Pons (tissue), 1 donor: ENCODE measurements around the gene SYMPK.
A peak's percentile ranks its signal among the peaks of the same experiment; 100 is the strongest.

ENCODE experiments used
- DNase-seq: peaks from one replicate; pipeline ENCODE4 v3.0.0-alpha.2; 2016; ENCODE audit warnings: low spot score

The SYMPK gene

GRCh38 chr19:45866400-45867176 is 3.6 kb upstream of the SYMPK start:
- DNase-seq, result no peak

GRCh38 chr19:45865269-45865948 is 2.5 kb upstream of the SYMPK start:
- no peak for DNase-seq

DNA sequence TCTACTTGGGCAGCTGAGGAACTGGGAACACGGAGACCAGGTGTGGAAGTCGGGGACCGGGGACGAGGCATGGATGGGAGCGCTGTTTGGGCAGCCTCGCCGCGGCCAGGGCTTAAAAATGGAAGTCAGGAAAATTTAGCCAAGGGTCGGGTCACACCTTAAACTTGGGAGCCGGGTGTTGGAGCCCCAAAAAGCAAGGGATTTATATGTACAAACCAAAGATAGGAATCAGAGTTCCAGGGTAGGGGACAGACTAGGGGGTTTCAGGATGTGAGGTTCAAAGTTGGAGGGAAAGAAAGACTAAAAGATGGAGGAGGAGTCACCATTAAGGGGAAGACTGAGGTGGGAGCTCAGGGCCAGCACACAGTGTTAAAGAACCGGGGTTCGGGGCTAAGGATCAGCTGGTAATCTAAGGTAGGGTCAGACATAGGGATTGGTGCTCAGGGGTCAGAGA is 1.7 kb upstream of the SYMPK start:
- DNase-seq, result no peak

GRCh38 chr19:45863840-45864628 is 1.1 kb upstream of the SYMPK start, which contains the start of gene FOXA3:
FOXA3 (plus strand) TSS chr19:45864326; CDS start chr19:45864457, 131 bp downstream.
- DNase-seq, result no peak

- DNase-seq, result no peak
Measured at GRCh38 chr19:45863335-45863839, 440 bp upstream of the SYMPK start.

- DNase-seq, result no peak
Measured at GRCh38 chr19:45862271-45862563, 730 bp downstream of the SYMPK start.

- DNase-seq, result no peak
Measured at GRCh38 chr19:45860359-45861259, 2.3 kb downstream of the SYMPK start.

GRCh38 chr19:45854167-45854778 is 8.7 kb downstream of the SYMPK start:
- no peak for DNase-seq

- DNase-seq, result peak; percentile 9
Measured at GRCh38 chr19:45852983-45853382, 10.0 kb downstream of the SYMPK start.

- DNase-seq, result no peak
Measured at GRCh38 chr19:45852145-45852750, 10.7 kb downstream of the SYMPK start.

GRCh38 chr19:45848922-45849321 is 14.0 kb downstream of the SYMPK start:
- no peak for DNase-seq

DNA sequence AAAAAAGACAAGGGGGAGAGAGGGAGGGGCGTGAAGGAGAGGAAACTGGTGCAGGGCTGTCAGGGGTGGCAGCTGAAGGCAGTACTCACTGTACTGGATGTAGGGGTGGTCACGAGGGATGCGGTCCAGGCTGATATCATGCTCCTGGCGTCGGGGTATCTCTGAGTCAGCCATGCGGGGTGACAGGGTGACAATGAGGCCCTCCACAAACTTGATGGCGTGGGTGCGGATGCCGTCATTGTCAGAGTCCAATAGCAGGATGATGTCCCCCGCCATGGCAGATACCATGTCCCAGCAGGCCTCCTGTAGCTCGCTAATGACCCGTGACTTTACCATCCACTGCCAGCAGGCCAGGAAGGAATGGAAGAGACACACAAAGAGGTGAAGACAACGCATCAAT is 15.3 kb downstream of the SYMPK start:
- DNase-seq, result no peak

DNA sequence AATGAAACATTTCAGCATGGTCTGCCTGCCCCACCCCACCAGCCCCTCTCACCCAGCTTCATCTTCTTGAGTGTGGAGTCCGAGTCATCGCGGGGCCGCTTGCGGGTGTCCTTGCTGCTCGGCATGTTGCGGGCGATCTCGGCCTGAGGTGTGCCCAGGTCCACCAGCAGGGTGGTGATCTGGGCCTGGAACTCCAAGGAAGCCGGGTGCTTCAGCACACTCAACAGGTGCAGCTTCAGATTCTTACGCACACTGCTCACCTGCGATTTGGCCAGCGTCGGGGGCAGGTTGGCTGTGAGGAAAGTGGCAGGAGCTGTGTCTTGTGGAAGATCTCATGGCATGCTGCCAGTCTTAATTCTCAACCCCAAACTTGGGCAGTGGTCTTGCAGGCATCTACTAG is 20.7 kb downstream of the SYMPK start:
- no peak for DNase-seq

- DNase-seq, result no peak
Measured at GRCh38 chr19:45834970-45835369, 28.0 kb downstream of the SYMPK start.

GRCh38 chr19:45828945-45829344 is 34.0 kb downstream of the SYMPK start:
- no peak for DNase-seq

DNA sequence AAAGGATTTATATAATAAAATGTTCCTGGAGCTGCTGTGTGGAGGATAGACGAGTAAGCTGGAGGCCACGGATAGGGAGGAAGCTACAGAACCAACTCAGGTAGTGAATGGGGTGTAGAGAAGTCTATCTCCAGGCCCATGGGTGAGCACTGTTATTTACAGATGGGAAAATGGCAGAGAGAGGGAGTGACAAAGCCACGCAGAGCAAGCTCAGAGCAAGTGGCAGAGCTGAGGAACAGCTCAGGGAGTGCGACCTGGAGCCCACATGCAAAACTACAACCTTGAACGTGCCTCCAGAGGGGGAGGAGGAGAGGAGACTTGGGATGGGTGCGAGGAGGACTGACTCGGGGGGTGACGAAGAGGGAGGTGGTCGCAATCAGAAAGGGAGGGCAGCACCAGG is 34.4 kb downstream of the SYMPK start:
- DNase-seq, result no peak

- DNase-seq, result no peak
Measured at GRCh38 chr19:45827459-45828093, 35.4 kb downstream of the SYMPK start.

- no peak for DNase-seq
Measured at GRCh38 chr19:45826934-45827333, 36.0 kb downstream of the SYMPK start.

- no peak for DNase-seq
Measured at GRCh38 chr19:45825917-45826893, 36.7 kb downstream of the SYMPK start.
